HG02798 (cell line): ENCODE results near the gene ACTG1.

Experiments
- ATAC-seq: cut with Tn5 transposase; IDR thresholded peaks from one replicate; pipeline ENCODE4 v1.9.1; 2021; ENCODE audit warnings: mild to moderate bottlenecking; ENCODE audit not compliant: unreplicated experiment, poor library complexity

The ACTG1 gene

GRCh38 chr17:81469266-81469665, 43.3 kb downstream of the ACTG1 start:
- ATAC-seq = no peak

GRCh38 chr17:81468770-81469121, 43.9 kb downstream of the ACTG1 start:
- ATAC-seq = no peak

GRCh38 chr17:81468111-81468769, 44.4 kb downstream of the ACTG1 start:
- ATAC-seq = no peak

GRCh38 chr17:81466564-81467472, 45.8 kb downstream of the ACTG1 start:
- ATAC-seq = no peak

GRCh38 chr17:81465910-81466309, 46.7 kb downstream of the ACTG1 start:
- ATAC-seq = no peak

- no peak for ATAC-seq
Measured at GRCh38 chr17:81464586-81464985, 48.0 kb downstream of the ACTG1 start.

GRCh38 chr17:81463506-81463905, 49.1 kb downstream of the ACTG1 start:
- ATAC-seq = no peak

- no peak for ATAC-seq
Measured at GRCh38 chr17:81462506-81463125, 50.0 kb downstream of the ACTG1 start.

GRCh38 chr17:81461607-81462500, 50.7 kb downstream of the ACTG1 start:
- ATAC-seq = no peak

- no peak for ATAC-seq
Measured at GRCh38 chr17:81460856-81461460, 51.6 kb downstream of the ACTG1 start.
